Neural cell (in vitro differentiated cells): Measurements from ENCODE around the gene PDCD4. TPM values are rescaled to one million over a fixed set of nuclear protein-coding genes. Genes with fewer than 3 reads are reported as not detected.

Experiments used
- H2AFZ ChIP-seq: fragments of 200-600, 300-800 bp; sonication (generic), shearing (Covaris generic); 2 replicates; pipeline ENCODE4 v1.6.0; 2014; ENCODE audit warnings: low read depth, mild to moderate bottlenecking, antibody characterized with exemption, low read length, moderate library complexity
- H3F3A ChIP-seq: fragments of 200-600 bp; shearing (Covaris generic); 2 replicates; pipeline ENCODE4 v1.6.1; 2016; ENCODE audit warnings: mild to moderate bottlenecking, moderate library complexity, mixed read lengths, antibody characterized with exemption, low read length; ENCODE audit not compliant: insufficient read depth, poor library complexity, severe bottlenecking
- H3K27ac ChIP-seq: fragments of 200-600, 300-800 bp; sonication (generic), shearing (Covaris generic); 2 replicates; pipeline ENCODE4 v1.5.1; 2014; ENCODE audit warnings: mild to moderate bottlenecking, low read length, moderate library complexity
- H3K27me3 ChIP-seq: fragments of 300-800, 200-600 bp; sonication (generic), shearing (Covaris generic); 2 replicates; pipeline ENCODE4 v1.6.0; 2014; ENCODE audit warnings: mild to moderate bottlenecking, low read depth, low read length, moderate library complexity; ENCODE audit not compliant: insufficient read depth
- H3K36me3 ChIP-seq: fragments of 300-800, 200-600 bp; sonication (generic), shearing (Covaris generic); 2 replicates; pipeline ENCODE4 v1.5.1; 2014; ENCODE audit warnings: mild to moderate bottlenecking, antibody characterized with exemption, low read length, moderate library complexity; ENCODE audit not compliant: insufficient read depth
- H3K4me2 ChIP-seq: fragments of 300-800, 200-600 bp; sonication (generic), shearing (Covaris generic); 2 replicates; pipeline ENCODE4 v1.6.0; 2014; ENCODE audit warnings: mild to moderate bottlenecking, low read length
- H3K4me3 ChIP-seq: fragments of 300-800, 200-600 bp; sonication (generic), shearing (Covaris generic); 2 replicates; pipeline ENCODE4 v1.5.1; 2014; ENCODE audit warnings: mild to moderate bottlenecking, low read length, moderate library complexity
- H3K79me2 ChIP-seq: fragments of 200-600 bp; shearing (Covaris generic); replicated peaks from 2 replicates; pipeline ENCODE4 v1.6.0; 2014; ENCODE audit warnings: mild to moderate bottlenecking, low read length, moderate library complexity; ENCODE audit not compliant: insufficient read depth
- H3K9ac ChIP-seq: fragments of 300-800, 200-600 bp; sonication (generic), shearing (Covaris generic); 2 replicates; pipeline ENCODE4 v1.6.1; 2016; ENCODE audit warnings: mild to moderate bottlenecking, low read length, mixed read lengths
- H3K9me2 ChIP-seq: fragments of 200-600 bp; shearing (Covaris generic); 2 replicates; pipeline ENCODE4 v1.6.1; 2016; ENCODE audit warnings: mild to moderate bottlenecking, low read length, mixed read lengths; ENCODE audit not compliant: insufficient read depth
- H3K9me3 ChIP-seq: fragments of 200-600, 300-800 bp; sonication (generic), shearing (Covaris generic); 2 replicates; pipeline ENCODE4 v1.6.1; 2016; ENCODE audit warnings: mild to moderate bottlenecking, mixed run types, low read length, moderate library complexity, mixed read lengths
- H4K20me1 ChIP-seq: fragments of 200-600 bp; shearing (Covaris generic); 2 replicates; pipeline ENCODE4 v1.6.1; 2016; ENCODE audit warnings: mild to moderate bottlenecking, mixed run types; ENCODE audit not compliant: insufficient read depth
- CTCF ChIP-seq: fragments of 450-650 bp; IDR thresholded peaks from 2 replicates; pipeline ENCODE4 v1.5.1; 2014; ENCODE audit warnings: antibody characterized with exemption, mild to moderate bottlenecking, moderate library complexity; ENCODE audit not compliant: poor library complexity, severe bottlenecking
- EP300 ChIP-seq: fragments of 450-650 bp; conservative IDR thresholded peaks from 2 replicates; pipeline ENCODE4 v1.6.1; 2014; ENCODE audit warnings: antibody characterized with exemption, mild to moderate bottlenecking, moderate library complexity; ENCODE audit not compliant: poor library complexity, severe bottlenecking
- EZH2 ChIP-seq: fragments of 200-600, 300-800 bp; shearing (Covaris generic), sonication (generic); IDR thresholded peaks from 2 replicates; pipeline ENCODE4 v1.6.1; 2014; ENCODE audit warnings: antibody characterized with exemption, low read length, borderline replicate concordance, mild to moderate bottlenecking; ENCODE audit not compliant: insufficient read depth, poor library complexity, severe bottlenecking
- MXI1 ChIP-seq: fragments of 450-650 bp; conservative IDR thresholded peaks from 2 replicates; pipeline ENCODE4 v1.6.1; 2014; ENCODE audit warnings: antibody characterized with exemption, mild to moderate bottlenecking; ENCODE audit not compliant: poor library complexity, severe bottlenecking
- POLR2AphosphoS5 ChIP-seq: IDR thresholded peaks from 2 replicates; pipeline ENCODE4 v1.6.1; 2012
- RAD21 ChIP-seq: fragments of 450-650 bp; conservative IDR thresholded peaks from 2 replicates; pipeline ENCODE4 v1.6.1; 2014; ENCODE audit warnings: antibody characterized with exemption, mild to moderate bottlenecking, moderate library complexity
- REST ChIP-seq: IDR thresholded peaks from 2 replicates; pipeline ENCODE4 v1.6.1; 2012; ENCODE audit warnings: borderline replicate concordance
- SMC3 ChIP-seq: fragments of 450-650 bp; conservative IDR thresholded peaks from 2 replicates; pipeline ENCODE4 v1.6.1; 2014; ENCODE audit warnings: antibody characterized with exemption, mild to moderate bottlenecking, moderate library complexity; ENCODE audit not compliant: poor library complexity
- TAF1 ChIP-seq: IDR thresholded peaks from 2 replicates; pipeline ENCODE4 v1.6.1; 2012; ENCODE audit warnings: low read depth
- polyA plus RNA-seq: library from polyadenylated mRNA; depleted of rRNA; stranded (reverse); fragments of >200 nt; gene quantifications from 2 replicates; pipeline ENCODE4 v1.2.3, GENCODE V29; 2014

PDCD4 gene
- polyA plus RNA-seq, 1 donor from 2014 or later: 83.5 TPM

GRCh38 chr10:110860576-110861241 is 11.0 kb upstream of the PDCD4 start:
- no peak for TF ChIP-seq POLR2AphosphoS5
- TF ChIP-seq EP300: no peak
- TF ChIP-seq CTCF: no peak
- TF ChIP-seq SMC3: no peak
- no peak for TF ChIP-seq REST
- no peak for TF ChIP-seq TAF1
- no peak for TF ChIP-seq MXI1
- TF ChIP-seq RAD21: no peak
- TF ChIP-seq EZH2: no peak
- H3K9ac ChIP-seq: no peak overlapping the region

GRCh38 chr10:110861476-110861875 is 10.3 kb upstream of the PDCD4 start:
- no peaks in the 10 kb centered on the region for H3K27me3 ChIP-seq
- no peaks in the 10 kb centered on the region for H3F3A ChIP-seq
- no peak overlapping the region for H3K9ac ChIP-seq
- no peaks in the 10 kb centered on the region for H3K9me3 ChIP-seq
- no peaks in the 10 kb centered on the region for H4K20me1 ChIP-seq
- H3K27ac ChIP-seq: no peak overlapping the region
- H2AFZ ChIP-seq: no peak overlapping the region
- no peak overlapping the region for H3K4me3 ChIP-seq
- TF ChIP-seq TAF1 (no peak), EZH2 (no peak), REST (no peak), POLR2AphosphoS5 (no peak), RAD21 (no peak), CTCF (no peak), EP300 (no peak), SMC3 (no peak), MXI1 (no peak)
- H3K9me2 ChIP-seq: no peaks in the 10 kb centered on the region
- no peaks in the 10 kb centered on the region for H3K79me2 ChIP-seq
- no peaks in the 10 kb centered on the region for H3K36me3 ChIP-seq
- H3K4me2 ChIP-seq: no peak overlapping the region

More at GRCh38 chr10:110860576-110861241, 11.0 kb upstream of the PDCD4 start:
- no peak overlapping the region for H2AFZ ChIP-seq
- H3K79me2 ChIP-seq: no peaks in the 10 kb centered on the region
- H4K20me1 ChIP-seq: no peaks in the 10 kb centered on the region
- no peak overlapping the region for H3K4me3 ChIP-seq
- no peaks in the 10 kb centered on the region for H3K27me3 ChIP-seq
- H3K9me2 ChIP-seq: no peaks in the 10 kb centered on the region
- no peak overlapping the region for H3K27ac ChIP-seq
- H3F3A ChIP-seq: no peaks in the 10 kb centered on the region
- no peak overlapping the region for H3K4me2 ChIP-seq
- H3K36me3 ChIP-seq: no peaks in the 10 kb centered on the region
- H3K9me3 ChIP-seq: no peaks in the 10 kb centered on the region
